Stimulated activated CD4-positive, alpha-beta T cell treated with anti-CD3 and anti-CD28 coated beads, Interleukin-4, amount 100 ng/mL, for 48 hours (primary cell): ENCODE data around the gene C5orf46.
"Not testable (repeated sequence)": the region's sequence is repeated elsewhere in the genome, so short reads cannot be mapped to it uniquely, and the experiment has no call there.

Source experiments
- DNase-seq, 2 donors: peaks; one replicate each; pipeline ENCODE4 v3.0.0-alpha.2; 2020; ENCODE audit warnings: low read depth in 2 of 2

The C5orf46 gene

GRCh38 chr5:147906326-147907095 lies at the start of gene C5orf46:
C5orf46 (minus strand) TSS chr5:147906538; CDS start chr5:147906501, 37 bp downstream.
- DNase-seq = no peak

DNA sequence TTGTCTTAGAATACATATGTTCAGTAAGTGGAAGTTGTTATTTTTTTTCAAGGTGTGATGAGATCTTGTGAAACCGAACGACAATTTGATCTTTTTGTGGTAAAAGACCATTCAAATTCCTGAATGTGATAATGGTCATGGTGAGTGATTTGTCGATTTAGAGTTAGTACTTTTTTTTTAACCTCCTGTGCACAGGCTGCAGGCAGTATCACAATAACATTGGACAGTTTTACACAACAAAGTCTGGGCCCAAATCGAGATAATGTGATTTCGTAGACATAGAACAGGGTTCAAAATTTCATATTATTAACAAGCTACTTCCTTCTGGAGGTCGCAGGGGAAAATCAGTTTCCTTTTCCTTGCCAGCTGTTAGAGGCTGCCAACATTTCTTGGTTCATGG lies 48.6 kb upstream of the C5orf46 start:
- no peak for DNase-seq

DNA sequence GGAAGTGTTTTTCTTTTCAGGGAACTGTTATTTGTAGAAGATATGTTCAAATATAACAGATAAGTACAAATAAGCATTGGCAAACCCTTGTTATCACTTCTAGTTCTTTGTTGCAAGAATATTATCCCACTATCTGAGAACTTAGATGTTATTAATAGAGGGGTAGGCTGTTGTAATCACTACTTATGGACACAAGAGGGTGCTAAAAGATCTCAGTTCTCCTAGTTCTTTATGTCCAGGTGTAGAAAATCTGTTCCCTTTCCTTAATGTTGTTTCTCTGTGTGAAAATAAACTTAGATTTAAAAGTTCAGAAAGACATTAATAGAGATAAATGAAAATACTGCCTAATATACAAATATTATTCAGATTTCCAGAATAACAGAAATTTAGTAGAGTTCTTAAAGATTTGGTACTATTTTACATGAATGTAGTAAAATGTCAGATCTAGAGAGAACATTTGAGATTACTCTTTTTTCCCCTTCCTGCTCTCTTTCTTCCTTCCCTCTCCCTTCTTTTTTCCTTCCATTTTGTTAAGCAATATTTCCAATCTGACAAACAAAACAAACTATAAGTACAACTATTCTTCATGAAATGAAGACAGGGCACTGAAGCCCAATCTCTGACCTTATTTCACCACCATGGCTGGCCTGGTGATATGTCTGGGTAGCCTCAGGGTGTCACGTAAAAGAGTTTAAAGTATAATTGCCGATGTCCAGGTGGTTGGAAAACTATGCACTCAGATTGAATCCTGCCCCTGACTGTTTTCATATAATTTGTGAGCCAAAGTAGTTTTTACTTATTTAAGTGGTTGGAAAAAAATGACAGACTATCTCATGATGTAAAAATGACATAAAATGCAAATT lies 43.6 kb upstream of the C5orf46 start:
- no peak for DNase-seq

- not testable (repeated sequence) for DNase-seq
Measured at GRCh38 chr5:147946658-147947274, 40.4 kb upstream of the C5orf46 start.

GRCh38 chr5:147939431-147940114 lies 33.2 kb upstream of the C5orf46 start:
- no peak for DNase-seq

DNA sequence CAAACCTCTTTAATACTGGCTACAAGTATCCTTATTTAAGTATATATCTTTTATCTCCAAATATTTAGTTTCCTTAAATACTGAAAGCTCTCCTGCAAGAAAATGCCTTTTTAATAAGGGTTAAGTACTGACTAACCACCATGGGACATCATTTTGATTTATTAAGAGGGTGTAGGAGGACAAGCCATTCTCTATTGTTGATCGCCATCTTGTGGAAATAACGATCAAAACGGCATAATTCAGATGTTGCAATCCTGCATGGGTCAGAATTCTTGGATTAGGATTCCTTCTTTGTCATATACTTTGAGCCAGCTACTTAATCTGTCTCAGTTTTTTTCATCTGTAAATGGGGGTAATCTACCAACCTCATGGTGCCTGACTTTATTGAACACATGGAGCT lies 28.7 kb upstream of the C5orf46 start:
- DNase-seq = no peak

- no peak for DNase-seq
Measured at GRCh38 chr5:147930769-147931168, 24.4 kb upstream of the C5orf46 start.

- DNase-seq = no peak
Measured at GRCh38 chr5:147927901-147928300, 21.6 kb upstream of the C5orf46 start.

DNA sequence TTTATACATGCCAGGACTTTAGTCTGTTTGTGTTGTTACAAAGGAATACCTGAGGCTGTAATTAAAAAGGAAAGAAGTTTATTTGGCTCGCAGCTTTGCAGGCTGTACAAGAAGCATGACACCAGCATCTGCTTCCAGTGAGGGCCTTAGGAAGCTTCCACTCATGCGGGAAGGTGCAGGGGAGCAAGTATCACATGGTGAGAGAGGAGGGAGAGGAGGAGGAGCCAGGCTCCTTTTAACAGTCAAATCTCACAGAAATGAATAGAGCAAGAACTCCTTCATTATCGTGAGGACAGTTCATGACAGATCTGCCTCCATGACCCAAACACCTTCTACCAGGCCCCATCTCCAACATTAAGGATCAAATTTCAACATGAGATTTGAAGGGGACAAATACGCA lies 18.7 kb upstream of the C5orf46 start:
- DNase-seq = no peak

- no peak for DNase-seq
Measured at GRCh38 chr5:147921136-147921535, 14.8 kb upstream of the C5orf46 start.

GRCh38 chr5:147920420-147921030 lies 14.2 kb upstream of the C5orf46 start:
- no peak for DNase-seq

GRCh38 chr5:147918899-147919298 lies 12.6 kb upstream of the C5orf46 start:
- no peak for DNase-seq

DNA sequence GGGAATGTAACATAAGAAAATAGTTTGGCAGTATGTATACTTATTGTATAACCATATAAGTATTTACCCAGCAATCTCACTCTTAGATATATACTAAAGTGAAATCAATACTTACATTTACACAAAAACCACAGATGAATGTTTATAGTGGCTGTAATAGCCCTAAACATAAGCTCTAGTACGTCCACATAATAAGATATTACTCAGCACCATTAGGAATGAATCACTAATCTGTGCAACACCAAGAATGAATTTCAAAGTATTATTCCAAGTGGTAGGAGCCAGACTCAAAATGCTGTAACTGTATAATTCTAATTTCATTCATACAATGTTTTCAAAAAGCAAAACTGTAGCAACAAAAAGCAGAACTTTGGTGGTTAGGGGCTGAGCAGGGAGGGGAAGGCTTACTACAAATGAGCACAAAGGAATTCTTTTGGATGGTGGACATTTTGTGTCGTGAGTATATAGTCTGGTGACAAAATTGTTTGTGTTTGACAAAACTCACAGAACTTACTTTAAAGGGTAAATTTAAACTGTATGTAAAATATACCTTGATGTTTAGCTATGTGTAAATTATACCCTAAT lies 11.9 kb upstream of the C5orf46 start:
- no peak for DNase-seq

GRCh38 chr5:147913786-147914185 lies 7.4 kb upstream of the C5orf46 start:
- no peak for DNase-seq

DNA sequence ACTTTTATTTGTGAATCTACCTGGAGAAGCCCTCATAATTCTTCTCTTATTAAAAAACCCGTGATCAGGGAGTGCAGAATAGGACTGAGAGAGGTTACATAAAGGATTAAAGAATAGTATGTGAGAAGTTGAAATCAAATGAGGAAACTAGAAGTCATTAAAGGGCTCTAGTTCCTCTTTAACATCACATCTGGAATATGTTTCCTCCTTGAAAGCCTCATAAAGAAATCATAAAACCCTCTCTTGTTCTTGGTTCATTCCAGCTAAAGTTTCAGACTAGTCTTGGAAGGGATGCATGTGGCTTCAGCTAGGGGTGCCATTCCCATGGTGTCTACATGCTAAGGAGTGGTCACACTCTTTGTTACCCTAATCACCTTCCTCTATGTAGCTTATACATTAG lies 5.7 kb upstream of the C5orf46 start:
- DNase-seq = no peak

- DNase-seq = no peak
Measured at GRCh38 chr5:147911427-147911826, 5.1 kb upstream of the C5orf46 start.

GRCh38 chr5:147904110-147904509 lies 2.2 kb downstream of the C5orf46 start:
- no peak for DNase-seq

DNA sequence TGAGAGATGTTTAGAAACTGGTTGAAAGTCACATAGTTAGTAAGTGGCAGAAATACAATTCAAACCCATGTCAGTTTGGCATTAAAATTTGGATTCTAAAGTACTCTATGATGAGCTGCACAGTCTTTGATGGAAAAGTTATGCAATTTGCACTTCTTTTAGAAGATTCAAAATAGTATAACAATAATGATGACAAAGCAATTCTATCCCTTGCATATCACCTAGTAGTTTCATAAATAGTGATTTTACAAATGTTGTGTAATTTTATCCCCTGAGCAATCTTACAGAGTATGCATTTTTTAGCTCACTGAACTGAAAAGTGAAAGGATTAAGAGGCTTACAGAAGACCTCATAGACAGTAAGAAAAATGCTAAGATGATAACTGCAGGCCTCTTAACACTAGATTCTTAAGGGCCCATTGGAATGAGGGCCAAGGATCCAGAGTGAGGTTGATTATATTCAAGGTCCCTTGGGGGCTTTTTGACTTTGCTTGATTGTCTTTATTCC lies 3.7 kb downstream of the C5orf46 start:
- DNase-seq = no peak

- DNase-seq = no peak
Measured at GRCh38 chr5:147901599-147902039, 4.7 kb downstream of the C5orf46 start.

- no peak for DNase-seq
Measured at GRCh38 chr5:147898875-147899401, 7.4 kb downstream of the C5orf46 start.

DNA sequence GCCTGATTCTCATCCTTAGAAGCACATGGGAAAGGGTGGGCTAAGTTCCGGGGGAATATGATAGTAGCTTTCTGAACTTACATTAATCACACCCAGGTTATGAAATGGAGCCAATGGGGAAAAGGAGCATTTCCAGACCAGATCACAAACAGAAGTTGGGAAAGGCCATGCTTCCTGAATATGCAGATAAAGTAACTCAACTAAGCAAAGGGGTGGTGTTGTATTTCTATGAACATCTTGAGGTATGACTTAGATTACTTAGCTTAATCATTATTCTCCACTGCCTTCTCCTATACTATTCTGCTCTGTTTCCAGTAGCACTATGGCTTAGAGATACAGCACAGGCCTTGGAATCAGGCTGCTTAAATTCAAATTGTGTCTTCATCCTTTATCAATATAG lies 10.5 kb downstream of the C5orf46 start:
- no peak for DNase-seq
